Measurements from ENCODE around the gene SLC27A2.
"Not testable (repeated sequence)": the region's sequence is repeated elsewhere in the genome, so short reads cannot be mapped to it uniquely, and the experiment has no call there.

The SLC27A2 gene

DNA sequence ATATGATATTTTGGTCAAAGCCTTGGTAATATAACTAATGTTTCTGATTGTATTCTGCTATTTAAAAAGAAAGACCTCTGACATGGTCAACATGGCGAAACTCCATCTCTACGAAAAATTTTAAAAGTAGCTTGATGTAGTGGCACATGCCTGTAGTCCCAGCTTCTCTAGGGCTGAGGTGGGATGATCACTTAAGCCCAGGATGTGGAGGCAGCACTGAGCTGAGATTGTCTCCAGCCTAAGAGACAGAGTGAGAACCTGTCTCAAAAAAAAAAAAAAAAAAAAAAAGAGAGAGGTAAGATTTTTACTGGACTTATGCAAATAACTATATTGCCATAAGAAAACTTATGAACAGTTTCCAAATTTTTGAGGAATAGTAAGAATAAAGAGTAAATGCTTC, 30.5 kb upstream of the SLC27A2 start:
- no peak for DNase-seq (ENCODE audit: low read depth)
- no peak overlapping the region for H3K4me3 ChIP-seq (ENCODE audit: low read depth, low read length)
- TF ChIP-seq, protein P1, sequence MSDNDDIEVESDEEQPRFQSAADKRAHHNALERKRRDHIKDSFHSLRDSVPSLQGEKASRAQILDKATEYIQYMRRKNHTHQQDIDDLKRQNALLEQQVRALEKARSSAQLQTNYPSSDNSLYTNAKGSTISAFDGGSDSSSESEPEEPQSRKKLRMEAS (IDR thresholded peaks at IDR 0.05; ENCODE audit: low read depth, low read length): no peak
- TF ChIP-seq, protein P2, sequence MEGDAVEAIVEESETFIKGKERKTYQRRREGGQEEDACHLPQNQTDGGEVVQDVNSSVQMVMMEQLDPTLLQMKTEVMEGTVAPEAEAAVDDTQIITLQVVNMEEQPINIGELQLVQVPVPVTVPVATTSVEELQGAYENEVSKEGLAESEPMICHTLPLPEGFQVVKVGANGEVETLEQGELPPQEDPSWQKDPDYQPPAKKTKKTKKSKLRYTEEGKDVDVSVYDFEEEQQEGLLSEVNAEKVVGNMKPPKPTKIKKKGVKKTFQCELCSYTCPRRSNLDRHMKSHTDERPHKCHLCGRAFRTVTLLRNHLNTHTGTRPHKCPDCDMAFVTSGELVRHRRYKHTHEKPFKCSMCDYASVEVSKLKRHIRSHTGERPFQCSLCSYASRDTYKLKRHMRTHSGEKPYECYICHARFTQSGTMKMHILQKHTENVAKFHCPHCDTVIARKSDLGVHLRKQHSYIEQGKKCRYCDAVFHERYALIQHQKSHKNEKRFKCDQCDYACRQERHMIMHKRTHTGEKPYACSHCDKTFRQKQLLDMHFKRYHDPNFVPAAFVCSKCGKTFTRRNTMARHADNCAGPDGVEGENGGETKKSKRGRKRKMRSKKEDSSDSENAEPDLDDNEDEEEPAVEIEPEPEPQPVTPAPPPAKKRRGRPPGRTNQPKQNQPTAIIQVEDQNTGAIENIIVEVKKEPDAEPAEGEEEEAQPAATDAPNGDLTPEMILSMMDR (IDR thresholded peaks at IDR 0.05; ENCODE audit: low read depth, low read length): no peak
- TF ChIP-seq POLR2A (IDR thresholded peaks at IDR 0.05; ENCODE audit: extremely low read depth, insufficient read length): no peak
- TF ChIP-seq MYC (IDR thresholded peaks at IDR 0.05; ENCODE audit: low read depth, low read length): no peak

DNA sequence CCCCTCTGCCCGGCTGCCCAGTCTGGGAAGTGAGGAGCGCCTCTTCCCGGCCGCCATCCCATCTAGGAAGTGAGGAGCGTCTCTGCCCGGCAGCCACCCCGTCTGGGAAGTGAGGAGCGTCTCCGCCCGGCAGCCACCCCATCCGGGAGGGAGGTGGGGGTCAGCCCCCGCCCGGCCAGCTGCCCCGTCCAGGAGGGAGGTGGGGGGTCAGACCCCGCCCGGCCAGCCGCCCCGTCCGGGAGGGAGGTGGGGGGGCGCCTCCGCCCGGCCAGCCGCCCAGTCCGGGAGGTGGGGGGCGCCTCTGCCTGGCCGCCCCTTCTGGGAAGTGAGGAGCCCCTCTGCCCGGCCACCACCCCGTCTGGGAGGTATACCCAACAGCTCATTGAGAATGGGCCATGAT, 23.8 kb upstream of the SLC27A2 start:
- DNase-seq (ENCODE audit: low read depth); H3K4me3 ChIP-seq (ENCODE audit: low read depth, low read length): not testable (repeated sequence)

DNA sequence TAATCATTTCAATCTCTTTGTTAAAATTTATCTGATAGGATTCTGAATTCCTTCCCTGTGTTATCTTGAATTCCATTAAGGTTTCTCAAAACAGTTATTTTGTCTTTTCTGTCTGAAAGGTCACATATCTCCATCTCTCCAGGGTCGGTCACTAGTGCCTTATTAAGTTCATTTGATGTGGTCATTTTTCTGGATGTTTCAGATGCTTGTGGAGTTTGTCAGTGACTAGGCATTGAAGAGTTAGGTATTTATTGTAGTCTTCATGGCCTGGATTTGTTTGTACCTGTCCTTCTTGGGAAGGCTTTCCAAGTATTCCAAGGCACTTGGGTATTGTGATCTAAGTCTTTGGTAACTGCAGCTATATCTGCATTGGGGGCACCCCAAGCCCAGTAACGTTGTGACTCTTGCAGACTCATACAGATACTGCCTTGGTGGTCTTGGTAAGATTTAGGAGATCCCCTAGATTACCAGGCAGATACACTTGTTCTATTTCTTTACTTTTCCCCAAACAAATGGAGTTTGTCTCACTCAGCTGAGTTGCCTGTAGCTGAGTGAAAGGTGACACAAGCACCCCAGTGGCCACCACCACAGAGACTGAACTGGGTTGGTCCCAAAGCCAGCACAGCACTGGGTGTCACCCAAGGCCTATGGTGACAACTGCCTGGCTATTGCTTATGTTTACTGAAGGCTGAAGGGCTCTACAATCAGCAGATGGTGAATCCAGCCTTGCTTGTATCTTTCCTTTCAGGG, 18.9 kb upstream of the SLC27A2 start:
- H3K4me3 ChIP-seq (ENCODE audit: low read depth, low read length): no peak overlapping the region
- no peak for DNase-seq (ENCODE audit: low read depth)
- no peak for TF ChIP-seq POLR2A (IDR thresholded peaks at IDR 0.05; ENCODE audit: extremely low read depth, insufficient read length)
- TF ChIP-seq, protein P1 (IDR thresholded peaks at IDR 0.05; ENCODE audit: low read depth, low read length): no peak
- TF ChIP-seq, protein P2 (IDR thresholded peaks at IDR 0.05; ENCODE audit: low read depth, low read length): no peak

DNA sequence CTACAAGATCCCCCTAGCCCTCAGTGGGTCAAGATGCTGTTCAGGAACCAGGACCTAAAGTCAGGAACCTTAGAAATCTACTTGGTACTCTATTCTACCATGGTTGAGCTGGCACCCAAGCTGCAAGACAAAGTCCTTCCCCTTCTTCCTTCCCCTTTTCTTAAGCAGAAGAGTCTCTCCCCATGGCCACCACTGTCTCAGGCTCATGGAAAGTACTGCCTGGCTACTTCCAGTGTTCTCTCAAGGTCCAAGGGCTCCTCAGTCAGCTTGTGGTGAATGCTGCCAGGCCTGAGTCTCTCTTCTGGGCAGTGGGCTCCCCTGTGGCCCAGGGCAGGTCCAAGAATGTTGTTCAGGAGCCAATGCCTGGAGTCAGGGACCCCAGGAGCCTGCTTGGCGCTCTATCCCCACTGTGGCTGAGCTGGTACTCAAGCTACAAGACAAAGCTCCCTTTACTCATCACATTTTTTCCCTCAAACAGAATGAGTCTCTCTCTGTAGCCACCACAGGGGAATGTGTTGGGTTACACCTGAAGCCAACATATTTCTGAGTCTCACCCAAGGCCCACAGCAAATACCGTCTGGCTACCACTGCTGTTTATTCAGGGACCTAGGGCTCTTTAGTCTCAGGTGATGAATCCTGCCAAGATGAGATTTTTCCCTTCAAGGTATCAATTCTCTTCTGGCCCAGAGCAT, 18.1 kb upstream of the SLC27A2 start:
- no peak overlapping the region for H3K4me3 ChIP-seq (ENCODE audit: low read depth, low read length)
- peak; percentile 61 for DNase-seq (ENCODE audit: low read depth)
- TF ChIP-seq, protein P2 (IDR thresholded peaks at IDR 0.05; ENCODE audit: low read depth, low read length): no peak
- TF ChIP-seq MYC (IDR thresholded peaks at IDR 0.05; ENCODE audit: low read depth, low read length) (no peak), POLR2A (IDR thresholded peaks at IDR 0.05; ENCODE audit: extremely low read depth, insufficient read length) (no peak)
- TF ChIP-seq, protein P1 (IDR thresholded peaks at IDR 0.05; ENCODE audit: low read depth, low read length): no peak

DNA sequence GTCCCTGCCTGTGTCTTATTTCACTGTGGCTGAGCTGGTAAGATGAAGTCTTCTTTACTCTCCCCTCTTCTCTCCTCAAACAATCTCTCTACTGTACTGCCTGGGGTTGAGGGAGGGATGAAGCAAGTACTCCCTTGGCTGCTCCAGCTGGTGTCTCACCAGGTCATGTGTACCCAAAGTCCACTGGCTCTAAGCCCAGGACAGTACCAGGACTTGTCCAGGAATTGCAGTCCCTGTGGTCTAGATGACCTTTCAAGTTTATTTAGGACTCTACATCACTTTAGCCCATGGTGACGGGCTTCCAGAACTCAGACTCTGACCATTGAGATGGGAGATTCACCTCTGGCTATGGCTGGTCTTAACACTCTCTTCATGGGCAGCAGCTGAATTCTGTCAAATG, 17.5 kb upstream of the SLC27A2 start:
- TF ChIP-seq MYC (IDR thresholded peaks at IDR 0.05; ENCODE audit: low read depth, low read length) (no peak), POLR2A (IDR thresholded peaks at IDR 0.05; ENCODE audit: extremely low read depth, insufficient read length) (no peak)
- TF ChIP-seq, protein P1 (IDR thresholded peaks at IDR 0.05; ENCODE audit: low read depth, low read length): no peak
- TF ChIP-seq, protein P2 (IDR thresholded peaks at IDR 0.05; ENCODE audit: low read depth, low read length): no peak
- H3K4me3 ChIP-seq (ENCODE audit: low read depth, low read length): no peak overlapping the region
- no peak for DNase-seq (ENCODE audit: low read depth)

DNA sequence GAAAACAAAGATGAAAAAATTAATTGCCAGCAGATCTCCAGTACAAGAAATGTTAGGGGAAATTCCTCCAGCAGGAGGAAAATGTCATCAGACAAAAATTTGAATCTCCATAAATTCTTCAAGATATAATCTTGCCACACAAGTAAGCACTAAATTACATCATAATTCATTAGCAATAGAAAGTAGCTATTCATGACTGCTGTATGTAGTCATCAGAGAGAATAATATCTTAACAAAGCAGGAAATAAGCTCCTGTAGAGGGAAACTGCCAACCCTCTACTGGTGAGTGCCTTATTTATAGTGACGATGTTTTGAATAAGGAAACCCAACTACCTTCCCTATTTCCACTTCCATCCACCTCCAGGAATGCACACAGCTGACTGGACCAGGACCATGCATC, 15.8 kb upstream of the SLC27A2 start:
- no peak overlapping the region for H3K4me3 ChIP-seq (ENCODE audit: low read depth, low read length)
- peak; percentile 45 for DNase-seq (ENCODE audit: low read depth)
- TF ChIP-seq, protein P2 (IDR thresholded peaks at IDR 0.05; ENCODE audit: low read depth, low read length): no peak
- TF ChIP-seq MYC (IDR thresholded peaks at IDR 0.05; ENCODE audit: low read depth, low read length) (no peak), POLR2A (IDR thresholded peaks at IDR 0.05; ENCODE audit: extremely low read depth, insufficient read length) (no peak)
- TF ChIP-seq, protein P1 (IDR thresholded peaks at IDR 0.05; ENCODE audit: low read depth, low read length): no peak
